ENCODE data around the gene COL24A1. TPM values are rescaled to one million over a fixed set of nuclear protein-coding genes. Genes with fewer than 3 reads are reported as not detected.

Gene COL24A1
- total and polyA plus RNA-seq, 2 donors (not counting 3 experiments of a cell fraction or from before 2014, with no cell fraction given): 0.03 TPM; not detected in 1

DNA sequence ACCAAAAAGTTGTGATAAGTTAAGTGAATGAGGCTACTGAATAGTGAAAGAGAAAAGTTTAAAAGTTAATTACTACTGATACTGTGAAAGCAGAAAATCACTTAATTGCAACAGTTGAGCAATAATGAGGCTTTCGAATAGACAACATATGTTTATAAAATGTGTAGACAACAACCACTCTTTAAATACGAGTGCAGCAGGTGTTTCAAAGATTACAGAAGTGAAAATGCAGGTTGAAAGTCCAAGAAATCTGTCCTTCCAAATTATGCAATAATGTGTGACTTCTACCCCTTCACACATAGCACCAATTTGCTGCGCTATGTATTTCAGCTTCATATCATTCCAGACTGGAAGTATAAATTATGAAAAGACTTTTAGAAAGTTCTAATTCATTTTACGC lies 213.0 kb downstream of the COL24A1 start:
- no peaks in the 10 kb centered on the region for H4K20me1 ChIP-seq (replicated peaks; ENCODE audit: control insufficient read depth, extremely low read depth, insufficient read depth, low read length)
- ChIA-PET CTCF (interaction anchor here (1.0 to 1.4 kb wide), 2 partner anchors 10 to 32 kb away, joined by 3 read pairs; no protein-coding TSS in a partner anchor), POLR2A (no interaction called here)
- H2AFZ ChIP-seq (ENCODE audit: low read depth, low read length): no peak overlapping the region
- no peaks in the 10 kb centered on the region for H3K79me2 ChIP-seq (ENCODE audit: control insufficient read depth, insufficient read depth, low read length)
- TF ChIP-seq POLR2AphosphoS5 (IDR thresholded peaks at IDR 0.05; ENCODE audit: insufficient read depth, low read depth, low read length): no peak
- TF ChIP-seq MYC (IDR thresholded peaks at IDR 0.05; ENCODE audit: low read depth, low read length): no peak
- no peak for TF ChIP-seq GATA2 (IDR thresholded peaks at IDR 0.05; ENCODE audit: insufficient read depth, insufficient read length, low read depth, low read length)
- no peak for TF ChIP-seq JUN (IDR thresholded peaks at IDR 0.05; ENCODE audit: borderline replicate concordance, insufficient read depth, insufficient read length, low read depth)
- TF ChIP-seq, protein P1, sequence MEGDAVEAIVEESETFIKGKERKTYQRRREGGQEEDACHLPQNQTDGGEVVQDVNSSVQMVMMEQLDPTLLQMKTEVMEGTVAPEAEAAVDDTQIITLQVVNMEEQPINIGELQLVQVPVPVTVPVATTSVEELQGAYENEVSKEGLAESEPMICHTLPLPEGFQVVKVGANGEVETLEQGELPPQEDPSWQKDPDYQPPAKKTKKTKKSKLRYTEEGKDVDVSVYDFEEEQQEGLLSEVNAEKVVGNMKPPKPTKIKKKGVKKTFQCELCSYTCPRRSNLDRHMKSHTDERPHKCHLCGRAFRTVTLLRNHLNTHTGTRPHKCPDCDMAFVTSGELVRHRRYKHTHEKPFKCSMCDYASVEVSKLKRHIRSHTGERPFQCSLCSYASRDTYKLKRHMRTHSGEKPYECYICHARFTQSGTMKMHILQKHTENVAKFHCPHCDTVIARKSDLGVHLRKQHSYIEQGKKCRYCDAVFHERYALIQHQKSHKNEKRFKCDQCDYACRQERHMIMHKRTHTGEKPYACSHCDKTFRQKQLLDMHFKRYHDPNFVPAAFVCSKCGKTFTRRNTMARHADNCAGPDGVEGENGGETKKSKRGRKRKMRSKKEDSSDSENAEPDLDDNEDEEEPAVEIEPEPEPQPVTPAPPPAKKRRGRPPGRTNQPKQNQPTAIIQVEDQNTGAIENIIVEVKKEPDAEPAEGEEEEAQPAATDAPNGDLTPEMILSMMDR (IDR thresholded peaks at IDR 0.05; ENCODE audit: extremely low read depth in 1 of 2, insufficient read depth in 1 of 2, low read depth in 1 of 2, low read length in 2 of 2): no peak
- no peak for TF ChIP-seq EZH2 (IDR thresholded peaks at IDR 0.05; ENCODE audit: borderline replicate concordance, low read depth, low read length, severe bottlenecking)
- no peak for TF ChIP-seq POLR2A (IDR thresholded peaks at IDR 0.05; ENCODE audit: low read depth, low read length)
- TF ChIP-seq, protein P2, sequence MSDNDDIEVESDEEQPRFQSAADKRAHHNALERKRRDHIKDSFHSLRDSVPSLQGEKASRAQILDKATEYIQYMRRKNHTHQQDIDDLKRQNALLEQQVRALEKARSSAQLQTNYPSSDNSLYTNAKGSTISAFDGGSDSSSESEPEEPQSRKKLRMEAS (IDR thresholded peaks at IDR 0.05; ENCODE audit: insufficient read depth, insufficient read length): no peak
- TF ChIP-seq FOS (IDR thresholded peaks at IDR 0.05; ENCODE audit: borderline replicate concordance, insufficient read depth, low read length): no peak
- no peak overlapping the region for H3K4me2 ChIP-seq (ENCODE audit: insufficient read depth, low read length)
- H3K4me3 ChIP-seq (replicated peaks in 1 of 3; ENCODE audit: insufficient read depth in 1 of 3, low read depth in 1 of 3, low read length in 3 of 3): no peak overlapping the region
- intact Hi-C loops (cut with micrococcal nuclease) (no loop called here), dilution Hi-C loops (cut with MboI; ENCODE audit: extremely low pct_ligation_motif_present, low sequenced_read_pairs) (no loop called here)
- no peak overlapping the region for H3K27ac ChIP-seq (ENCODE audit: insufficient read depth, low read depth, low read length)
- H3K36me3 ChIP-seq (ENCODE audit: control insufficient read depth in 2 of 2, extremely low read depth in 1 of 2, insufficient read depth in 2 of 2, low read length in 2 of 2): no peaks in the 10 kb centered on the region
- DNase-seq (ENCODE audit: low read depth, low spot score) (no peak), FAIRE-seq (no peak)
- BruUV-seq (replicated peaks): no TSS peak
- no peaks in the 10 kb centered on the region for H3K9me1 ChIP-seq (replicated peaks; ENCODE audit: control insufficient read depth, extremely low read depth, insufficient read depth, low read length)
- H3K4me1 ChIP-seq (ENCODE audit: control insufficient read depth, extremely low read depth, insufficient read depth, low read length): no peaks in the 10 kb centered on the region
- H3K9me3 ChIP-seq (replicated peaks; ENCODE audit: control insufficient read depth, insufficient read depth, low read length): no peaks in the 10 kb centered on the region
- H3K27me3 ChIP-seq (ENCODE audit: control insufficient read depth in 2 of 2, insufficient read depth in 2 of 2, low read length in 2 of 2): peaks cover 4 to 11% of the 10 kb centered on the region in 2 experiments
- H3K9ac ChIP-seq (replicated peaks; ENCODE audit: extremely low read depth, insufficient read depth, low read length): no peak overlapping the region

Measured in endothelial cell of umbilical vein (primary cell).